Stimulated activated CD4-positive, alpha-beta T cell treated with anti-CD3 and anti-CD28 coated beads, Interleukin-1b, Interleukin-23, amount 100 ng/mL, for 24 hours (primary cell): ENCODE measurements around the gene SMAD6.

Experiments used
- DNase-seq, 4 experiments: peaks; one replicate each; pipeline ENCODE4 v3.0.0-alpha.2; 2020; ENCODE audit warnings: low read depth in 4 of 4, low spot score in 1 of 4

SMAD6 gene

DNA sequence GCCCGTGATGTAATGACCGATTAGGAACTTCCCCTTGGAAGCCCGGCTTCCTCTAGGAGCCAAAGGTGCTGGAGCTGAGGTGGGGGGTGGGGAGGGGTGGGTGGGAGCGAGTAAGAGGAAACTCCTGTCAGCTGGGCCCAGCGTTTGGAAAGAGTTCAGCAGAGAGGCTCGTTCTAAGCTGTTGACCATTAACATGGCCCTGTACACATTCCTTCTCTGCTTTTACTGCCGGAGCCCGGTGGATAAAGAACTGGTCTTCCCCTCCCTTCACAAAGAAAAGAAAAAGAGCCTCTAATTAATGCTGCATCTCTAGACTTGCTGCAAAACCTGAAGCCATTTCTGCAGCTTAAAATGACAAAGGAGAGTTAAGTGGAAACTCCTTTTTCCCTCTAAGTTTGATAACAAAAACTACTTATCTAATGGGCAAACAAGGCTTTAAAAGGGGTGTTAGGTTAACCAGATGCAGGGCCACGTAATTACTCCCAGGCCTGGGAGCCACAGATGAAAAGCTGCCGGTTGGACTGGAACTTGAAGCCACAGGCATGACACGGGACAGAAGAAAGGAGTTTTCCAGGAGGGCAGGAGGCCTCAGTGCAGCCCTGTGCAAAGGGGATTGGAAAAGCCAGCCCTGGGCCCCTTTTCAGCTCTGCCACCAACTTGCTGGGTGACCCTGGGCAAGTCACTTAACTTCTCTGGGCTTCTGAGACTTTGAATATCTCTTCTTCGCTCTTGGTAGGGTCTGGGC lies 71.3 kb downstream of the SMAD6 start:
- no peak for DNase-seq

DNA sequence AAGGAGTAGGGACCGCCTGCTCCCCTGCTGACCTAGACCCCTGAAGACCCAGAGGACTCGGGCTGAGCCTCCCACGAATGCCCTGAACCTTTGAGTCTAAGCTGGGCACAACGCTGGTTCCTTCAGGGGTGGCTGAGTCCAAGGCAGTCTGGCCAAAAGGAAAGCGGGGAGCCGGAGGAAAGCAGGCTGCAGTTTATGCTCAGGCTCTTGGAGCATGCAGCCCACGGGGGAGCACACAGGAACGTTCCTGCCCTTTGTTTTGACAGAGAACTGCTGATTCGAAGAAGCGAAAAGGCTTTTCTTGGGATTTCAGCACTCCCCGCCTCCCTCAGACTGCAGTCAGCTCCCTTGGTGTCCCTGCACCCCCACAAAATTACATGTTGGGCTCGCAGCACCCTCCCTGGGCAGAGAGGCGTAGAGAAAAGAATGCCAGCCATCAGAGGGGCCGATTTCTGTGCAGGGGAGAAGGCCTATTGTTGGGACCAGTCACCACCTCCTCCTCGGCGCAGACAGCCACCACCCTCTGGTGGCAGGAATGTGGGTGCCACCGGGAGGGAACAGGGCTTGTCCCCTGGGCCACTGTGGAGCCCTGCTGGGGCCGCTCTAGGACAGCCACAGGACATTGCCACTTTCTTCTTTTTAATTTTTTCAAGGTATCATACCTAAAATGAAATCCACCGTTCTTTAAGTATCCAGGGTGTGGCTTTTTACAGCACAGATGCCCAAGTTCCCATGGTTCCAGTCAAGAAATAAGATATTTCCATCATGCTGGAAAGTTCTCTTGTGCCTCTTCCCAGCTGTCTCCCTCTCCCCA lies 72.2 kb downstream of the SMAD6 start:
- DNase-seq: peak in 2 of 4 experiments; percentile 14 to 18

DNA sequence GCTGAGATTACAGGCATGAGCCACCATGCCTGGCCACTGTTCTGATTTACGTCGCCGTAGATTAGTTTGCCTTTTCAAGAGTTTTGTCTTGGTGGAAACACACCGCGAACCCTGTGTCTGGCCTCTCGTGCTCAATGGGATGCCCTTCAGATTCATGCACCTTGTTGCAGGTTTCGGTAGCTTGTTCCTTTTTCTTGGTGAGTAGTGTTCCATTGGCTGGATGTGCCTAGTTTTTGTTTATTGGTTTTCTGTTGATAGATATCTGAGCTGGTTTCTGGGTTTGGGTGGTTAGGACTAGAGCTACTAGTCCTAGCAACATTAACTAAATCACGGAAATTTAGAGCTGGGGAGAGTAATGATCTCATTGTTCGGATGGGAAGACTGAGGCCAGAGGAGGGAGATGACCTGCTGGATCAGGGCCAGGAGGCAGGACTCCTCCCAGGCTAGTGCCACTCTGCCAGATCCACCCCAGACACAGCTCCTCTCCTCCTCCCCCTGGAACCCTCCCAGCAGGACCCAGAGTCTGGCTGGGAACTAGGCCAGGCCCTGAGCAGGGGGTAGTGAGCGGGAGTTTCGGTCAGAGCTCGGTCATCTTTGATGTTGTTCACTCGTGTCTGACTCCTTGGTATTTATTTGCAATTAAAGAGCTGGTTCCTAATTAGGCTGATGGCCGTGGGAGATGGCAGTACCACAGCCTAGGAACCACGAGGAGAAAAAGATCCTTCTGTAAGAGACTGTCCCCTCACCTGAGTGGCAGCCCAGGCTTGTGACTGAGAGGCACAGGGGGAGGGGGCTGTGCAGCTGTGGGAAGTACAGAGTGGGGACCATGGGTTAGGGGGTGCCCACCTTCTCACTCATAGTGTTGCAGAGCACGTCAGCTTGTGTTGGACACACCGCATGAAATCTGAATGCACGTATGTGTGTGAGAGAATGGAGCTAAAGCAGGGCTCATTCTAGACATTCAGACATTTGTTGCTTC lies 73.4 kb downstream of the SMAD6 start:
- DNase-seq: no peak

DNA sequence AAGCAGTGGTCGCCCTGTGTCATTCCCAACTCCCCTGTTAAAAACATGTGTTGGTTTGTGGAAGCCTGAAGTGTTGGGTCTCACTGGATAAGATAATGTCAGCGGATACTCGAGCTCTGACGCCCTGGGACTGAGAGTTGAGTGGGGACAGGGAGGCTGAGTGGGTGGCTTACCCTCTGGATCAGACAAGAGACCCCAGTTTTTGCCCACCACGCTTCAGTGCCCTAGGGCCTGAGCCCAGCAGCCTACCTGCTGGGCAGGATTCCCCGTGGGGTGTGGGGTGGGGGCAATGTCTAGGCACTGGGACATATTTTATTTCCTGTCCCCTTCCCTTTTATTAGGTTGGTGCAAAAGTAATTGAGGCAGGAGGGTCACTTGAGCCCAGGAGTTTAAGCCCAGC lies 75.0 kb downstream of the SMAD6 start:
- DNase-seq: no peak

DNA sequence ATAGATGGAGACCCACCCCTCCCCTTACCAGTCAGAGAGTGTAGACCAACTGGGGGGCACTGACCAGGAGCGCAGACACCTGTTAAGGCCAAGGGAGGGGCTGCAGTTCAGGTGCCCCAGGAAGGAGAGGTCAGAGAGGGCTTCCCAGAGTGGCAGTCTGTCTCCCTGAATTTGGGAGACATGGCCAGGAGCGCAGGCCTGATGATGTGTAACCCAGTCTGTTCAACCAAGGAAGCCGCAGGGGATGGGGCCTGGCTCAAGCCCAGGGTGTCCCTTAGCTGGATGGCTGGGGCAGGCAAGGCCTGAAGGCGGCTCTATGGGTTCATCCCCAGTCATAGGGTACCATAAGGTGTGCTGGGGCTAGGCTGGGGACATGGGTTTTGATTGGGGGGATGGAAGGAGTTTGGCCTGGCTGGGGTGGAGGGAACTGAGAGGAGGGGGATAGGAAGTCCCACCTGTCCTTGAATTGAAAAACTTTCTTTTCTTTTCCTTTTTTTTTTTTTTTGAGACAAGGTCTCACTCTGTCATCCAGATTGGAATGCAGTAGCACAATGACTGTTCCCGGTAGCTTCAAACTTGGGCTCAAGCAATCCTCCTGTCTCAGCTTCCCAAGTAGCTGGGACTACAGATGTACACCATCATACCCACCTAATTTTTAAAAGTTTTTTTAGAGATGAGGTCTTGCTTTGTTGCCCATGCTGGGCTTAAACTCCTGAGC lies 75.7 kb downstream of the SMAD6 start:
- DNase-seq: no peak

DNA sequence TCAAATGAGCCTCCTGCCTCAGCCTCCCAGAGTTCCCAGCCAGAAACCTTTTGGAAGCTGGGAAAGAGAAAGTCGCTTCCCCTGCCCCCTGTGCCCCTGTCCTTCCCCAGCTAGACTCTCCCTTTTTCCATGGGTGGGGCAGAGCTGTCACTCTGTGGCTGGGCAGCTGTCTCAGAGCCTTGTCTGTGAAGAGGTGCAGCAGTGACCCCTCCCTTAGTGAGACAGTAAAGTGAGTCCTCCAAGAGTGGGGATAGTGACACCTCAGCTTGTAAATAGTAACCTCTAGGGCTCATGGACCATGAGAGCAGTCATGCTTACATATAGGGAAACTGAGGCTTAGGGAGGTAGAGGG lies 76.3 kb downstream of the SMAD6 start:
- no peak for DNase-seq

DNA sequence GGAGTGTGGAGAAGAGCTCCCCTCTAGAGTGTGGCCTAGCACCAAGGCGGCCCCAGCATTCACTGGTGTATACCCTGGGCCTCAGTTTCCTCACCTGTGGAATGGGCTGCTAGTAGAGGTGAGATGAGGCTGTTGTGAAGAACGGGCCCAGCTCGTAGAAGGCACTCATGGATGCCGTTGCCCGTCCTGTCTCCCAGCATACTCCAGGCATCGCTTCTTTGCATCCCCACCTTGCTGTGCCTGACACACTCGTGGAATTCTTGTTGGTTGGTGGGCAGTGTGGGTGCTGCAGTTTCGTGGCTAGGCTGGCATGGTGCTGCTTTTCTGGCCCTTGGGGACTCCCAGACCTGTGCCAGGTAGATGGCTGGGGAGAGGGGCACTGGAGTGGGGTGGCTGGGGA lies 76.7 kb downstream of the SMAD6 start:
- no peak for DNase-seq

DNA sequence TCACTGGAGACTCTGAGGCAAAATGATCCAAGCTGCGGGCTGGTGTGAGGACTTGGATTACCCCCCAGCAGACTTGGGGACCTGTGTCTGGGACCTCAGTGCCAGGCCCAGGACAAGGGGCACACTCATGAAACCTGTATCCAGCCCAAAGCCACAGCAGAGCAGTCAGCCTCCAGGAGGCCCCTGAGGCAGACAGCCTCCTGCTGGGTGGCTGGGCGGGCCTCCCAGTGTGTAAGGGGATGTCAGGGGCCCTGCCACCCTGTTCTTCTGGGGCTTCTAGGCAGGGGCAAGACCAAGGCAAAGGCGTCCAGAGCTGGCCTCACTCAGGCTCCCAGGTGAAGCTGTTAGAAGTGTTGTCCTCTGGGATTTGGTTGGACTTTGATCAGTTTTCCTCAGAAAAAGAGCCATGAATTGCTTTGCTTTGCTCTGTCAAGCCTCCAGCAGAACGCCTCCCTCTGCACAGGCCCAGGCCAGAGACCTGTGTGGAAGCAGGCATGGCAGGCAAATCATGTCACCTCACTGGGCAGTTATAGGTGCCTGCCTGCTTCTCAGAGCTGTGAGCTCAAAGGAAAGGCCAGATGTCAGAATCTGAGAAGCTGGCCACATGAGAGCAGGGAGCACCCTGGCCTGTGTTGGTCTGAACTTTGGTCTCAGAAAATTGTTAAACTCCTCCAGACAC lies 77.4 kb downstream of the SMAD6 start:
- DNase-seq: no peak

DNA sequence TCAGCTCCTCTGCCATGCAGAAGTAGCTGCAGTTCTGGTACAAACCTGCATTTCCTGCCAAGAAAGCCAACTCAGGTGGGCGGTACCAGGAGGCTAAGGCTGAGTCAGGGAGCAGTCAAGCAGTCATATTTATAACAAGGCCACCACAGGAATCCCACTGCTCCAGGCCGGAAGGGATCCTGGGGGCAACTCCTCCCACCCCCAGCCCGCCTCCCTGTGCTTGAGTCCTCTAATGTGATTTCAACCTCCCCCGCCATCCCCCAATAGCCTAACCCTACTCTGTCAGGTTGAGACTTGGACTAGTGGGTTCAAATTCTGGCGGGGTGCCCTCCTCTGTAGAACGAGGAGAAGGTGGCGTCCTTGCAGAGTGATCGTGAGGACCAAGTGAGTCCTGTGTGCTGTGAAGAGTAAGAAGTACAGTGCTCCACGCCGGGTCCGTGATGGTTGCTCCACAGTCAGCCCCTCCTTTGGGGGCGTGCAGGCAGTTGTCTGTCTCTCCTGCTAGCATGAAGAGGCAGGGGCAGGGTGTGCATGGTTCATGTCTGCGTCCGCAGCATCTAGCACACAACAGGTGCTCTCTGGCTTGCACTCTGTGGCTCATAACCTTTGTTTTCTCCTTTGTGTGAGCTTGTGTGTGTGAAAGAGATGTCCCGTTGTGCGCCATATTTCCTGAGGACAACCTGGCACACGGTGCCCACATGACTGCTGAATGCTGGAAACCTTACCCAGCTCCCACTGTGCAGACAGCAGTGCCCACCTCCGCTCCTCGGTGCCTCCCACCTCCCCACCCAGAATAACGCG lies 78.3 kb downstream of the SMAD6 start:
- DNase-seq: no peak

DNA sequence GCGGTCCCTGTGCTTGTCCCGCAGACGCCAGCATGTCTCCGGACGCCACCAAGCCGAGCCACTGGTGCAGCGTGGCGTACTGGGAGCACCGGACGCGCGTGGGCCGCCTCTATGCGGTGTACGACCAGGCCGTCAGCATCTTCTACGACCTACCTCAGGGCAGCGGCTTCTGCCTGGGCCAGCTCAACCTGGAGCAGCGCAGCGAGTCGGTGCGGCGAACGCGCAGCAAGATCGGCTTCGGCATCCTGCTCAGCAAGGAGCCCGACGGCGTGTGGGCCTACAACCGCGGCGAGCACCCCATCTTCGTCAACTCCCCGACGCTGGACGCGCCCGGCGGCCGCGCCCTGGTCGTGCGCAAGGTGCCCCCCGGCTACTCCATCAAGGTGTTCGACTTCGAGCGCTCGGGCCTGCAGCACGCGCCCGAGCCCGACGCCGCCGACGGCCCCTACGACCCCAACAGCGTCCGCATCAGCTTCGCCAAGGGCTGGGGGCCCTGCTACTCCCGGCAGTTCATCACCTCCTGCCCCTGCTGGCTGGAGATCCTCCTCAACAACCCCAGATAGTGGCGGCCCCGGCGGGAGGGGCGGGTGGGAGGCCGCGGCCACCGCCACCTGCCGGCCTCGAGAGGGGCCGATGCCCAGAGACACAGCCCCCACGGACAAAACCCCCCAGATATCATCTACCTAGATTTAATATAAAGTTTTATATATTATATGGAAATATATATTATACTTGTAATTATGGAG lies 79.1 kb downstream of the SMAD6 start:
- DNase-seq: no peak

DNA sequence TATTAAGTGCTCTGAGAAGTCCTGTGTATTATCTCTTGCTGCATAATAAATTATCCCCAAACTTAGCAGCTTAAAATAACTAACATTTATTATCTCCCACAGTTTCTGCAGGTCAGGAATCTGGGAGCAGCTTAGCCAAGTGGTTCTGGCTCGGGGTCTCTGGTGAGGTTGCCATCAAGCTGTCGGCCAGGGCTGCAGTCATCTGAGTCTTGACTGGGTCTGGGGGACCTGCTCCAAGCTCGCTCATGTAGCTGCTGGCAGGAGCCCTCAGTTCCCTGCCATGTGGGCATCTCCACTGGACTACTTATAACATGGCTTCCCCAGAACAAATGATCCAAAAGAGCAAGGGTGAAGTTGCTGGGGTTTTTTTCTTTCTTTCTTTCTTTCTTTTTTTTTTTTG lies 80.7 kb downstream of the SMAD6 start:
- DNase-seq: no peak

DNA sequence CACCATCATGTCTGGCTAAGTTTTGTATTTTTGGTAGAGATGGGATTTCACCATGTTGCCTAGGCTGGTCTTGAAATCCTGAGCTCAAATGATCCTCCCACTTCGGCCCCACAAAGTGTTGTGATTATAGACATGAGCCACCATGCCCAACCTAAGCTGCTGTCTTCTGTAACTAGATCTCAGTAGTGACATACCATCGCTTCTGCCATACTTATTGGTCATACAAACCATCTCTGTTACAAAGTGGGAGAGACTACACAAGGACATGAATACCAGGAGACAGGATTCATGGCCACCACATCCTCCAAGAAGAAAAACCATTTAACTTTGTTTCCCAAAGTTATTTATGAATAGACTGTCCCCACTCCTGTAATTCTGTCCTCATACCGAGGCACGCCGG lies 81.3 kb downstream of the SMAD6 start:
- DNase-seq: no peak

DNA sequence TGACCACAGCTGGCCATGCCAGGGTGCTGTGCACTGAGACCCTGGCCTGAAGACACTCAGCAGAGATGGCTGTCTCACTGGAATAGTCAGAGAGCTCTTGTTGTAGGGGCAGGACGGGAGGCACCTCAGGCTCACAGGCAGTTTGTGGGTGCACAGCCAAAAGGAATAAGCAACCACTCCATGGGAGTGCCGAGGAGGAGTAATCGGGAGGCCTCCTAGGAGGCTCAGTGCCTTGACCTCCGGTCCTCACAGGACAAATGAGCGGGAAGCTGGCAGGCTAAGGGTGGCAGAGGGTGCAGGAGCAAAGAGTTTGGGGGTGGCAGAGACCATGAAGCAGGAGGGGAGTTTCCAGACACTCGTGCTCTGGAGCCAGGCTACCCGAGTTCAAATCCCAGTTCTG lies 81.7 kb downstream of the SMAD6 start:
- no peak for DNase-seq

DNA sequence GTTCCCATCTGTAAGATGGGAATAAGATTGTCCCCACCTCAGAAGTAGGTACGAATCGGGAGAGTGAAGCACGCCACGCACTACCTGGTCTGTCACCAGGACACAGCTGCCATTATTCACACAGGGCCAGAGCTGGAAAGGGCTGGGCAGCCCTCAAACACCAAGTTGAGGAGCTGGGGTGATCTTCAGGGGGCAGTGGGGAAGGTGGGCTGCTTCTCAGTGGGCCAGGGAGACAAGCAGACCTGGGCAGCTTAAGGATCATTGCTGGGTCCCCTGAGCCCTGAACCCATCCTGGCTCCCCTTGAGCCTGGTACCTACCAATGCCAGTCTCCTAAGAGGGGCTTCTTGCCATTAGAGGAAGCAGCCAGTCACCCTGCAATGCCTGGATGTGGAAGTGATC lies 82.1 kb downstream of the SMAD6 start:
- DNase-seq: no peak

DNA sequence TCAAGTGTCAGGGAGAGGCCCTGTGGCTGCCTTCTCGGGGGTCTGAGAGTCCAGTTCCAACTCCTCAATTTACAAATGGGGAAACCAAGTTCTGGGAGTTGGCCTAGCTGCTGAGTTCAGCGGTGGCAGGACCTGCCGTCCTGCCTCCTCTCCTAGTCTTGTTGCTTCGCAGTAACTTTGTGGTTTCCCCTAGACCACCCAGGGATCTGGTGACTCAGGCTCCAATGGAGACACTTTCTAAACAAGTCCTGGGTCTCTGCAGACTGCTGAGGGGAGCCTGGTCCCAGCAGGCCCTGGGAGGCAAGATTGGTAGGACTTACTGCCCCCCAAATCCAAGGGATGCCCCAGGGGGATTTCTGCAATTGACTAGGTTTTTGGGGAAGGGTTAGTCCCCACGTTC lies 83.6 kb downstream of the SMAD6 start:
- DNase-seq: no peak

DNA sequence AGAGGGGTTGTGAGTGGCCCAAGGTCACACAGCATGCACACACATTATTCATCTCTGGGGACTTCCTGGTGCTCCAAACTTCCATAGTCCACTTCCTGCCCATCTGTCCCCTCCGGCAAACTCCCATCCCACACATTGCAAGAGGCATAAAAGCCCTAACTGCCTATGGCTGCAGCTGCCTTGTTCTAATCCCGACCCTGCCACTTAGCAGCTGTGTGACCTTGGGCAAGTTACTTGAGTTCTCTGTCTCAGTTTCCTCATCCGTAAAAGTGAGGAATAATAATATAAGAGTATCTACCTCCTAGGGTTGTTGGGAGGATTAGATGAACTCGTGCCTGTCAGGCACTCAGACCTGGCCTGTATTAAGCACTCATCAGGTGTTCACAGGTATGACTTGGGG lies 84.2 kb downstream of the SMAD6 start:
- no peak for DNase-seq

DNA sequence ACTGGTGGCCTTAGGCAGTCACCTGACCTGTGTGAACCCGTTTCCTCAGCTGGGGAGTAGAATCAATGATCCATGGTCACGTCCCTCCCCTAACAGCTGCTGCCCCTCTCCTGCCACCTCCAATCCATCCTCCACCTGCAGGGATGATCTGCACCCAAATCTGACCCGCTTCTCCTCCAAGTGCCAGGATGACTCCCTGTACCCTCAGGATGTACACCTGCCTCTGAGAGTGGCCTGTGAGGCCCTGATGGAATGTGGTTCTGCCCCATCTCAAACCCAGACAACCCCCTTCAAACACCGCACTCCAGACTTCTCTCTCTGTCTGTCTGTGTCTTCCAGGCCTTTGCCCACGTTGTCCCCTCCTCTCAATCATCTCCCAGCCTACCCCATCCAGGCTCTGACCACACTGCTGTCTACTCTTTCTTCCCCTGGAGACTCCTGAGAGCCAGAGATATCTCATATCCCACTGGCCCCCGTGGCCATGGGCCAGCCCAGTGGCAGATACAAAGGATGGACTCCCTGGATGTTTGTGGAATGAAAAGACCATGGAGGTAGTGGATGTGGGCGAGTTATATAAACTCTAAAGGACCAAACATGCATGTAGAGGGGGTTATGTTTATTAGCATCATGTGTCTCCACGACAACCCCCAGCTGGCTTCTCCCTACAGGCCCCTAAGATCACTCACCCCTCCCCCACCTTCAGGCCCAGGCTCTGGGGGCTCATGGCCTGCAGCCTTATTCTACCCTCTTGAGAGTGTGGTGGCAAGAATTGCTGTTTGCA lies 84.9 kb downstream of the SMAD6 start:
- no peak for DNase-seq

DNA sequence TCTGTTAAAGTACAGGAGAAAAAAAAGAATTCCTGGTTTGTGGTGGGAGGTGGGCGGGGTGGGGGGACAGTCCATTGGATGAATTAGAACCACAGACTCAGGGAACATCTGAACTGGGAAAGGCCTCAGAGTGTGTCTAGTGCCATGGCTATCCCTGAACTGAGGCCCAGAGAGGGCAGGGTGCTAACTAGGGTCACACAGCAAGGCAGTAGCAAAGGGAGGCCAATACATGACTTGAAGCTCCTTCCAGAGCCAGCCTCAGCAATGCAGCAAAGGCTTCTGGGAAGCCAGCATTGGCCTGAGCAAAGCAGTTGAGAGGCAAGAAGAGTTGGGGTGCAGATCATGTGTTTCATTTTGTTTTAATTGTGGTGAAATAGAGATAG lies 85.4 kb downstream of the SMAD6 start:
- DNase-seq: no peak
